Thyroid gland (tissue), 4 donors: ENCODE results near the gene MATK.

Experiments used
- POLR2A ChIP-seq, 2 donors: fragments of 450-650 bp; IDR thresholded peaks; one replicate each; pipeline ENCODE4 v1.6.1; 2017; ENCODE audit warnings: antibody characterized with exemption in 2 of 2, mild to moderate bottlenecking in 2 of 2, moderate library complexity in 1 of 2
- TF ChIP-seq, protein P1 (sequence below), 6 experiments: fragments of 200-600 bp in 3 of 6; fragments of 450-650 bp in 3 of 6; sonication (generic) in 3 of 6; IDR thresholded peaks; one replicate each; pipeline ENCODE4 v1.5.1; 2016 to 2019; ENCODE audit warnings: antibody characterized with exemption in 6 of 6, mild to moderate bottlenecking in 2 of 6, inconsistent platforms in 1 of 6, moderate library complexity in 1 of 6

DNA sequence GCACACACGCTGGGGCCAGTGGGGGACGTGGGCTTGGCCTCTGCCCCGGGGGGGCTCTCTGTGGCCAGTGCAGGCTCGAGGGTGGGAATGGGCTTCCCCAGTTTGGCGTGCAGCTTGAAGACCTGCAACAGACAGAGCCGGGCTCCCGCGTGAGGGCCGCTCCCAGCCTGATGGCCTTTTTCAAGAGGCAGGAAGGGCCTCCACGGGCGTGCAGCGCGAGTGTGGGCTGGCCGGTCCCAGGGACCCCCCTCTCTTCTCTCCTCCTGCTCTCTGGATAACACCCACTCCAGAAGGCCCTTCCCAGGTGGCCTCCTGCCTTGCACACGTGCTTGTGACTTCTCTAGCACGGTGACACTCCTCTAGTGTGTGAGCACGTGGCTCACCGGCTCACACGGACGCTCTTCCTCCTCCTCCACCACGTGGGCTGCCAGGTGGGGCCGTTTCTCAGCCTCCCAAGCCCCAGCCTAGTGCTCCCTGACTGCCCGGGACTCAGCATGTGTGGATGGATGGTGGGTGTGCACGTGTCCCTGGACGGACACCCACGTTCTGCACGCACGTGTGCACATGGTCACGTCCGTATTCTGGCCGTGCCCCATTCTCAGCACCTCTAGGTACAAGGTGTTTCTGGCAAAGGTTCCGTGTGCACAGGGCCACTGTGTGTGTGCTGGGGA, 39.2 kb upstream of the MATK start:
- TF ChIP-seq, protein P1, sequence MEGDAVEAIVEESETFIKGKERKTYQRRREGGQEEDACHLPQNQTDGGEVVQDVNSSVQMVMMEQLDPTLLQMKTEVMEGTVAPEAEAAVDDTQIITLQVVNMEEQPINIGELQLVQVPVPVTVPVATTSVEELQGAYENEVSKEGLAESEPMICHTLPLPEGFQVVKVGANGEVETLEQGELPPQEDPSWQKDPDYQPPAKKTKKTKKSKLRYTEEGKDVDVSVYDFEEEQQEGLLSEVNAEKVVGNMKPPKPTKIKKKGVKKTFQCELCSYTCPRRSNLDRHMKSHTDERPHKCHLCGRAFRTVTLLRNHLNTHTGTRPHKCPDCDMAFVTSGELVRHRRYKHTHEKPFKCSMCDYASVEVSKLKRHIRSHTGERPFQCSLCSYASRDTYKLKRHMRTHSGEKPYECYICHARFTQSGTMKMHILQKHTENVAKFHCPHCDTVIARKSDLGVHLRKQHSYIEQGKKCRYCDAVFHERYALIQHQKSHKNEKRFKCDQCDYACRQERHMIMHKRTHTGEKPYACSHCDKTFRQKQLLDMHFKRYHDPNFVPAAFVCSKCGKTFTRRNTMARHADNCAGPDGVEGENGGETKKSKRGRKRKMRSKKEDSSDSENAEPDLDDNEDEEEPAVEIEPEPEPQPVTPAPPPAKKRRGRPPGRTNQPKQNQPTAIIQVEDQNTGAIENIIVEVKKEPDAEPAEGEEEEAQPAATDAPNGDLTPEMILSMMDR (IDR thresholded peaks at IDR 0.05), result no peak
- TF ChIP-seq POLR2A (IDR thresholded peaks at IDR 0.05), result no peak
